Cardiac muscle cell (in vitro differentiated cells and primary cell): ENCODE measurements around the gene SEMA4G. TPM values are rescaled to one million over a fixed set of nuclear protein-coding genes. Genes with fewer than 3 reads are reported as not detected.

Experiments used
- DNase-seq, 2 donors: peaks; one replicate each; pipeline versions ENCODE4 v3.0.0 to v3.0.0-alpha.2; 2010 to 2017; ENCODE audit warnings: low read depth in 1 of 2, low spot score in 1 of 2
- H3K27ac ChIP-seq: fragments of 200-600 bp; sonication (generic); 2 replicates; pipeline ENCODE4 v1.5.1; 2016
- H3K27me3 ChIP-seq: fragments of 200-600 bp; sonication (generic); 2 replicates; pipeline ENCODE4 v1.6.0; 2016; ENCODE audit warnings: control low read depth
- H3K36me3 ChIP-seq: fragments of 200-600 bp; sonication (generic); 2 replicates; pipeline ENCODE4 v1.5.1; 2016; ENCODE audit warnings: control low read depth
- H3K4me1 ChIP-seq: fragments of 200-600 bp; sonication (generic); 2 replicates; pipeline ENCODE4 v1.8.1; 2017; ENCODE audit warnings: low read depth, mild to moderate bottlenecking, mixed run types
- H3K4me3 ChIP-seq: fragments of 200-600 bp; sonication (generic); 2 replicates; pipeline ENCODE4 v1.5.1; 2016; ENCODE audit warnings: mild to moderate bottlenecking
- H3K9me3 ChIP-seq: fragments of 200-600 bp; sonication (generic); 2 replicates; pipeline ENCODE4 v1.5.1; 2017; ENCODE audit warnings: low read depth, mild to moderate bottlenecking, control low read depth
- polyA plus RNA-seq: library from polyadenylated mRNA; unstranded; fragments of >200 nt; fragmentation: Nextera tagmentation; extraction: Ambion mirVana; gene quantifications from 2 replicates; pipeline ENCODE4 v1.2.1, GENCODE V29; 2016
- total RNA-seq: library from RNA; depleted of rRNA; stranded (reverse); fragments of >200 nt; gene quantifications from 2 replicates; pipeline ENCODE4 v1.2.3, GENCODE V29; 2016
- TF ChIP-seq, protein P1 (sequence below): IDR thresholded peaks from 2 replicates; pipeline ENCODE4 v1.5.1; 2012; ENCODE audit warnings: low read depth, mild to moderate bottlenecking, low read length

The SEMA4G gene
- total and polyA plus RNA-seq, 2 experiments from 2014 or later, result 7.0 to 18.1 TPM

GRCh38 chr10:100999742-101000126, 30.4 kb downstream of the SEMA4G start, which contains the start of gene LZTS2:
TSS of gene LZTS2 (plus strand) at chr10:100999808. CDS start at chr10:101002539, 2,731 bp downstream.
- H3K4me1 ChIP-seq, result peaks cover 14% of the 10 kb centered on the region
- DNase-seq, result no peak
- H3K4me3 ChIP-seq, result peak within 1 kb of the TSS; percentile 73

GRCh38 chr10:101000127-101000914, 31.0 kb downstream of the SEMA4G start:
- DNase-seq, result peak in 1 of 2 donors; percentile 55
- Histone ChIP-seq H3K27me3 (no peaks in the 10 kb centered on the region), H3K36me3 (peaks cover 23% of the 10 kb centered on the region), H3K9me3 (no peaks in the 10 kb centered on the region), H3K4me3 (peak overlapping the region; percentile 73), H3K4me1 (peaks cover 14% of the 10 kb centered on the region), H3K27ac (peak overlapping the region; percentile 99)
- TF ChIP-seq, protein P1, sequence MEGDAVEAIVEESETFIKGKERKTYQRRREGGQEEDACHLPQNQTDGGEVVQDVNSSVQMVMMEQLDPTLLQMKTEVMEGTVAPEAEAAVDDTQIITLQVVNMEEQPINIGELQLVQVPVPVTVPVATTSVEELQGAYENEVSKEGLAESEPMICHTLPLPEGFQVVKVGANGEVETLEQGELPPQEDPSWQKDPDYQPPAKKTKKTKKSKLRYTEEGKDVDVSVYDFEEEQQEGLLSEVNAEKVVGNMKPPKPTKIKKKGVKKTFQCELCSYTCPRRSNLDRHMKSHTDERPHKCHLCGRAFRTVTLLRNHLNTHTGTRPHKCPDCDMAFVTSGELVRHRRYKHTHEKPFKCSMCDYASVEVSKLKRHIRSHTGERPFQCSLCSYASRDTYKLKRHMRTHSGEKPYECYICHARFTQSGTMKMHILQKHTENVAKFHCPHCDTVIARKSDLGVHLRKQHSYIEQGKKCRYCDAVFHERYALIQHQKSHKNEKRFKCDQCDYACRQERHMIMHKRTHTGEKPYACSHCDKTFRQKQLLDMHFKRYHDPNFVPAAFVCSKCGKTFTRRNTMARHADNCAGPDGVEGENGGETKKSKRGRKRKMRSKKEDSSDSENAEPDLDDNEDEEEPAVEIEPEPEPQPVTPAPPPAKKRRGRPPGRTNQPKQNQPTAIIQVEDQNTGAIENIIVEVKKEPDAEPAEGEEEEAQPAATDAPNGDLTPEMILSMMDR, result no peak

More at GRCh38 chr10:100999742-101000126, 30.4 kb downstream of the SEMA4G start, which contains the start of gene LZTS2:
- peak within 1 kb of the TSS; percentile 99 for H3K27ac ChIP-seq
- TF ChIP-seq, protein P1, result no peak
- no peaks in the 10 kb centered on the region for H3K27me3 ChIP-seq
- peaks cover 18% of the 10 kb centered on the region for H3K36me3 ChIP-seq
- H3K9me3 ChIP-seq, result no peaks in the 10 kb centered on the region

DNA sequence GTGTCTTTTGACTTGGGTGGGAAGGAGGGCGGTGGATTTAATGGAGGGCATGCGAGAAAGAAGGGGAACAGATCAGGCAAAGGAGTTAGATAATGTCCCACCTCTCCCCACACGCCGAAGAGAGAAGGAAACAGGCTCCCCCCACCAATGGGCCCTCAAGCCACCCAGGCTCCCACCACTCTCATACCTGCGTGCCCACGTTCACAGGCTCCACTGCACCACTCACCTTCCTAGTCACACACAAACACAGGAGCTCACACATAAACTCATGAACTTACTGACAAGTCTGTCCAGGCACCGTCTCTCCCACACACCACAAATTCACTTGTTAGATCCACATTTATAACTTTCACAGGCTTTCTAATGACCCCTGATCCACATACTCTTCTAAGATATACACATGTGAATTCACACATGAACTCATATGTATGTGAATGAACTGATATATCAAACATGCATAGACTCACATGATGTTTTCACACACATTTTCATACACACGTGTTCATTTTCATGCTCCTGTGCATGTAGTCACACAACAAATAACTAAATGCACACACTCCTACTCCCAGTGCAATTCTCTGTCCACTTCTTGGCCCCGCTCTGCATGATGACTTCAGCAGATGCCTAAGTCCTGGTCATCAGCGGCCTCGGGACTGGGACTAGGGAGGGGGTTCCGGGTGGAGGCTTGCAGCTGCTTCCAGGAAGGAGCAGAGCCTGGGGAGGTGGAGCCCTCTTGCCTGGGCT, 31.8 kb downstream of the SEMA4G start:
- peak overlapping the region; percentile 73 for H3K4me3 ChIP-seq
- H3K4me1 ChIP-seq, result peaks cover 14% of the 10 kb centered on the region
- peak; percentile 21 to 92 for DNase-seq
- peak overlapping the region; percentile 99 for H3K27ac ChIP-seq
- TF ChIP-seq, protein P1, result no peak
- H3K36me3 ChIP-seq, result peaks cover 31% of the 10 kb centered on the region
- H3K9me3 ChIP-seq, result no peaks in the 10 kb centered on the region
- no peaks in the 10 kb centered on the region for H3K27me3 ChIP-seq

GRCh38 chr10:101001659-101002035, 32.3 kb downstream of the SEMA4G start:
- TF ChIP-seq, protein P1, result no peak
- H3K27ac ChIP-seq, result peak overlapping the region; percentile 5

GRCh38 chr10:101002456-101002855, 33.2 kb downstream of the SEMA4G start:
- DNase-seq, result no peak
- Histone ChIP-seq H3K27me3 (no peaks in the 10 kb centered on the region), H3K4me1 (peaks cover 10% of the 10 kb centered on the region), H3K4me3 (no peak overlapping the region), H3K9me3 (no peaks in the 10 kb centered on the region), H3K36me3 (peaks cover 45% of the 10 kb centered on the region), H3K27ac (peak overlapping the region; percentile 5)
- TF ChIP-seq, protein P1, result no peak

More at GRCh38 chr10:101001659-101002035, 32.3 kb downstream of the SEMA4G start:
- DNase-seq, result no peak
- H3K4me3 ChIP-seq, result no peak overlapping the region
- peaks cover 37% of the 10 kb centered on the region for H3K36me3 ChIP-seq
- no peaks in the 10 kb centered on the region for H3K9me3 ChIP-seq
- no peaks in the 10 kb centered on the region for H3K27me3 ChIP-seq
- H3K4me1 ChIP-seq, result peaks cover 10% of the 10 kb centered on the region
